ENCODE results near the gene ARPC4. TPM values are rescaled to one million over a fixed set of nuclear protein-coding genes. Genes with fewer than 3 reads are reported as not detected.

ARPC4 gene
- total RNA-seq, 1 donor from 2014 or later, result 129 TPM

DNA sequence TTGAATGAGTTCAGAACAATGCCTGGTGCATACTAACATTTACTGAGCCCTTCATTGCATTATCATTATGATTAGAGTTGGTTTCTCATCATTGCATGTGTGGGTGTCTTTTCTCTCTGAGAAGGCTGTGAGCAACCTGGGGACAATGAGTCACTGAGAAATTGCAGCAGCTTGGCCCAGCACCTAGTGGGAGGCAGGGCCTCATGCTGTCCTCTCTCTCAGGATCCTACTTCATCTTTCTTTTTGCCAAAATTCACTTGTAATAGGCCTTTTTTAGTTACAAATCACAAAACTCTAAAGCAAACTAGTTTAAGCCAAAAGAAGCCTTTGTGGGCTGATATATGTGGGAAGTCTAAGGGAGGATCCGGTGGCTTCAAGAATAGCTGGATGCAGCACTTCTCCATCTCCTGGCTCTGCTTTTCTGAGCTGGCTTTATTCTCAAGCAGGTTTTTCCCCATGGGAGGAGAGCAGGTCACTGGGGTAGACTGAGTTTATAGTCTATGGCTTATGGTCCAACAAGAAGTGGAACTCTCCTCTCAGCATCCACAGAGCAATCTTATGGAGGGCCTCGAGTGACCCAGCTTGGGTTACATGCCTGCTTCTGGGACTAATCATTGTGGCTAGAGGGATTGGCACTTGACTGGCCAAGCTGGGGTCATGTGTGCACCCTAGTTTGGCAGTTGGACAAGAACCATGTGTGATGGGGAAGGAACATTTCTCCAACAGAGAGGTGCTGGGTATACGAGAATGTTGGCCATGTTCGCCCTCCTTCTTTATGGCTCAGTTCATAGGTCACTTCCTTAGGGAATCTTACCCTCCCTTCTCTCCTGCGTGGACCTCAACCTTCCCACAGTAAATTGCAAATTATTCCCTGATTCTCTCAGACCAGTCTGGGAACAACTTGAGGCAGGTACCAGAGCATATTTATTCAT, 14.5 kb upstream of the ARPC4 start:
- Mint-ChIP-seq H3K36me3 (ENCODE audit: insufficient read depth) (peaks cover 3% of the 10 kb centered on the region), H3K27ac (no peak overlapping the region), H3K27me3 (no peaks in the 10 kb centered on the region), H3K4me1 (ENCODE audit: low read depth) (no peaks in the 10 kb centered on the region), H3K9me3 (ENCODE audit: low read depth) (no peaks in the 10 kb centered on the region), H3K4me3 (ENCODE audit: low read depth) (no peak overlapping the region)
- no peak for DNase-seq (ENCODE audit: low spot score, unreplicated experiment)
- TF ChIP-seq, protein P1, sequence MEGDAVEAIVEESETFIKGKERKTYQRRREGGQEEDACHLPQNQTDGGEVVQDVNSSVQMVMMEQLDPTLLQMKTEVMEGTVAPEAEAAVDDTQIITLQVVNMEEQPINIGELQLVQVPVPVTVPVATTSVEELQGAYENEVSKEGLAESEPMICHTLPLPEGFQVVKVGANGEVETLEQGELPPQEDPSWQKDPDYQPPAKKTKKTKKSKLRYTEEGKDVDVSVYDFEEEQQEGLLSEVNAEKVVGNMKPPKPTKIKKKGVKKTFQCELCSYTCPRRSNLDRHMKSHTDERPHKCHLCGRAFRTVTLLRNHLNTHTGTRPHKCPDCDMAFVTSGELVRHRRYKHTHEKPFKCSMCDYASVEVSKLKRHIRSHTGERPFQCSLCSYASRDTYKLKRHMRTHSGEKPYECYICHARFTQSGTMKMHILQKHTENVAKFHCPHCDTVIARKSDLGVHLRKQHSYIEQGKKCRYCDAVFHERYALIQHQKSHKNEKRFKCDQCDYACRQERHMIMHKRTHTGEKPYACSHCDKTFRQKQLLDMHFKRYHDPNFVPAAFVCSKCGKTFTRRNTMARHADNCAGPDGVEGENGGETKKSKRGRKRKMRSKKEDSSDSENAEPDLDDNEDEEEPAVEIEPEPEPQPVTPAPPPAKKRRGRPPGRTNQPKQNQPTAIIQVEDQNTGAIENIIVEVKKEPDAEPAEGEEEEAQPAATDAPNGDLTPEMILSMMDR (IDR thresholded peaks at IDR 0.05; ENCODE audit: unreplicated experiment), result no peak

DNA sequence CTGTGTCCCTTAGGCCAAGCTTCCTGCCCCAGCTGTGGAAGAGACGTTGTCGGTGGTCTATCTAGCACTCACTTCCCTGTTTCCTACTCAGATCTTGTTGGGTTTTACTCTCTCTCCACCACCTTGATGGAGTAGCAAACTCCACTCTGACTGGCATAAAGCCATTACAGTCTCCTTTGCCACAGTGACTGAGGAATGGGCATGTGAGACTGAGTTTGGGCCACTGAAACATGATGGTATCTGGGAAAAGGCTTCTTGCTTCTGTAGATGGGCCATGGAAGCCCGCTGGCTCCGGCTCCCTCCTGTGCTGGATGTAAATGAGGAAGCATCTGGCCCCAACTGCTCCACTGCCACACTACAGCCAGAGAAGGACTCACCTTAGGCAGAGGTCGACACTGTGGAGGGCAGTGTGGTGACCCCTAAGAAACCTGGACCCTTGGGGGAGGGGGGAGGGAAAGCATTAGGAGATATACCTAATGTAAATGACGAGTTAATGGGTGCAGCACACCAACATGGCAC, 13.7 kb upstream of the ARPC4 start:
- H3K27ac Mint-ChIP-seq, result no peak overlapping the region
- no peaks in the 10 kb centered on the region for H3K27me3 Mint-ChIP-seq
- H3K4me1 Mint-ChIP-seq (ENCODE audit: low read depth), result no peaks in the 10 kb centered on the region
- TF ChIP-seq, protein P1 (IDR thresholded peaks at IDR 0.05; ENCODE audit: unreplicated experiment), result no peak
- no peaks in the 10 kb centered on the region for H3K9me3 Mint-ChIP-seq (ENCODE audit: low read depth)
- DNase-seq (ENCODE audit: low spot score, unreplicated experiment), result no peak
- H3K36me3 Mint-ChIP-seq (ENCODE audit: insufficient read depth), result peaks cover 3% of the 10 kb centered on the region
- H3K4me3 Mint-ChIP-seq (ENCODE audit: low read depth), result no peak overlapping the region

DNA sequence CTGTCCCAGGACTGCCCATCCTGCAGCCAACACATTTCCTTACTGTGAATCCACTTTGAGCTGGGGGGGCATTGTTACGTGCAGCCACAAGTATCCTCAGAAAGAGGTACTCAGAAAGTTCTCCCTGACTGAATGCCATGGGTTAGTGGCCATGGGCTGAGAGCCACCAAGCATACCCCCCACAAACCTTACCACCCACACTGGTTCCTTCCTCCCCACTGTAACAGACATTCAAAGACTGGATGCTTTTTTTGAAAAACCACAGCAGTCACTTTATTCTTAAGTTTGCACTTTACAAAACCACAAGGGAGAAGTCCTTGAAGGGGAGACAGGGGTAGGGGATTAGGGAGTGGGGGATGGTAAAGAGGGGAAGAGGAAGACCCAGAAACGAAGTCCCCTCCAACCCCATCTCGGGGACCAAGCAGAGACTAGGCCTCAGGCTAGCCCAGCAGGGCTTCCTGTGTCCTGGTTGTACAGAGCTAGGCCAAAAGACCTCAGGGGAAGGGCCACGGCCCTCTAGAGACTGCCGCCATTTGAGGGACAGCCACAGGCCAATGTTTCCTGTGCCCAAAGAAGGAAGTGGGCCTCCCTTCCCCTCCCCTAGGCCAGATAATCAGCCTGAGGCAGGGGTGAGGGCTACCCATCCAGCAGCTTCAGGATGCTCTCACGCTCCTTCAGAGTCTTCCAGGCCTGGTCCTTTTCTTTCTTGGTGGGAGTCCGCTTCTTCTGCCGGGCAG, 13.0 kb upstream of the ARPC4 start:
- Mint-ChIP-seq H3K4me3 (ENCODE audit: low read depth) (no peak overlapping the region), H3K36me3 (ENCODE audit: insufficient read depth) (peaks cover 5% of the 10 kb centered on the region), H3K4me1 (ENCODE audit: low read depth) (no peaks in the 10 kb centered on the region), H3K27me3 (no peaks in the 10 kb centered on the region), H3K27ac (no peak overlapping the region), H3K9me3 (ENCODE audit: low read depth) (no peaks in the 10 kb centered on the region)
- no peak for DNase-seq (ENCODE audit: low spot score, unreplicated experiment)
- TF ChIP-seq, protein P1 (IDR thresholded peaks at IDR 0.05; ENCODE audit: unreplicated experiment), result no peak

DNA sequence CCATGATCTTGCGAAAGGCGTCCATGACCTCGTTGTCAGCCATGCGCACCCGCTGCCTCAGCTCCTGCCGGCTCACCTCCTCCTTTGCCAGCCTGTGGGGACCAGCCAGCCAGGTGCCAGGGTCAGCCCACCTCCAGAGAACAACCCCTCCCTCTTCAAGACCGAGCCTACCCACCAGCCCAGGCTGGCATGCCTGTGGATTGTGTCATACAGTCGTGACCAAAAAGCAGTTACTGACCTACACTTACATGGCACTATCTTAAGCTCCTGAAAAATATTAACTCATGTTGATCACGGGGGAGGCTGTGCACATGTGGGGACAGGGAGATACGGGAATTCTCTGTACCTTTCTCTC, 12.4 kb upstream of the ARPC4 start:
- no peaks in the 10 kb centered on the region for H3K27me3 Mint-ChIP-seq
- H3K4me1 Mint-ChIP-seq (ENCODE audit: low read depth), result no peaks in the 10 kb centered on the region
- no peak overlapping the region for H3K27ac Mint-ChIP-seq
- peaks cover 7% of the 10 kb centered on the region for H3K36me3 Mint-ChIP-seq (ENCODE audit: insufficient read depth)
- TF ChIP-seq, protein P1 (IDR thresholded peaks at IDR 0.05; ENCODE audit: unreplicated experiment), result no peak
- no peak overlapping the region for H3K4me3 Mint-ChIP-seq (ENCODE audit: low read depth)
- H3K9me3 Mint-ChIP-seq (ENCODE audit: low read depth), result no peaks in the 10 kb centered on the region
- no peak for DNase-seq (ENCODE audit: low spot score, unreplicated experiment)

DNA sequence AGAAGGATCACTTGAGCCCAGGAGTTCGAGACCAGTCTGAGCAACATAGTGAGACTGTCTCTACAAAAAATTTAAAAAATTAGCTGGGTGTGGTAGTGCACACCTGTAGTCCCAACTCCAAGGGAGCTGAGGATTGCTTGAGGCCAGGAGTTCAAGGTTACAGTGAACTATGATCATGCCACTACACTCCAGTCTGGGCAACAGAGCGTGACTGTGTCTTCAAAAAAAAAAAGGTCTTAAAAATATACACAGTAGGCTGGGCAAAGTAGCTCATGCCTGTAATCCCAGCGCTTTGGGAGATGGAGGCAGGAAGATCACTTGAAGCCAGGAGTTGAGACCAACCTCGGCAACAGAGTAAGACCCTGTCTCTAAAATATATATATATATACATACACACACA, 12.0 kb upstream of the ARPC4 start:
- H3K27me3 Mint-ChIP-seq, result no peaks in the 10 kb centered on the region
- TF ChIP-seq, protein P1 (IDR thresholded peaks at IDR 0.05; ENCODE audit: unreplicated experiment), result no peak
- DNase-seq (ENCODE audit: low spot score, unreplicated experiment), result no peak
- H3K4me1 Mint-ChIP-seq (ENCODE audit: low read depth), result no peaks in the 10 kb centered on the region
- no peaks in the 10 kb centered on the region for H3K9me3 Mint-ChIP-seq (ENCODE audit: low read depth)
- no peak overlapping the region for H3K27ac Mint-ChIP-seq
- H3K36me3 Mint-ChIP-seq (ENCODE audit: insufficient read depth), result peaks cover 10% of the 10 kb centered on the region
- H3K4me3 Mint-ChIP-seq (ENCODE audit: low read depth), result no peak overlapping the region
